ENCODE data around the gene D2HGDH. TPM values are rescaled to one million over a fixed set of nuclear protein-coding genes. Genes with fewer than 3 reads are reported as not detected.
"Not testable (repeated sequence)": the region's sequence is repeated elsewhere in the genome, so short reads cannot be mapped to it uniquely, and the experiment has no call there.

Gene D2HGDH
- total RNA-seq, 1 experiment from 2014 or later: 46.3 TPM

DNA sequence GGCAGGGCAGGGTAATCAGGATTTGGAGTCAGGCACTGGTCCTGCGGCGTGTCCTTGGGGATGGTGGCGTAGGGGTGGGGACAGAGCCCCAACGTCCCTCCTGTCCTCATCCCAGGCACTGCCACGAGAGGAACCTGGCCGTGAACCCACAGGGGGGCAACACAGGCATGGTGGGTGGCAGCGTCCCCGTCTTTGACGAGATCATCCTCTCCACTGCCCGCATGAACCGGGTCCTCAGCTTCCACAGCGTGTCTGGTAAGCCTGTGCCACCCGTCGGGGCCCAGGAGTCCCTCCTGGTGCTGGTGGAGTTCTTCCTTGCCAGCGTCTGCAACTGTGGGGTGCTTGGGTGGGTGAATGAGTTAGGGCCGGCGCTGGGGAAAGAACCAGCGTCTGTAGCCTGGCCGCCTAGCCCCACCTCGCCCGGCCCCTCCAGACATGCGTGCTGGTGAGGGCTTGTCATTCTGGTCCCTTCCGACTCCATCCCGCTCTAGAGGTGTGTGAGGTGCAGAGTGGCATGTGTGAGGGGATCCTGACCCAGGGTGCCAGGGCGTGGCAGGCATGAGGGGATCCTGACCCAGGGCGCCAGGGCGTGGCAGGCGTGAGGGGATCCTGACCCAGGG, 8.0 kb downstream of the D2HGDH start:
- H3K27me3 ChIP-seq (ENCODE audit: insufficient read depth, low read length): no peaks in the 10 kb centered on the region
- H3K36me3 ChIP-seq (ENCODE audit: control insufficient read depth in 1 of 2, insufficient read depth in 2 of 2, low read length in 2 of 2): peaks cover 8 to 11% of the 10 kb centered on the region in 2 experiments; a peak in 3 of 4 replicates
- no peaks in the 10 kb centered on the region for H4K20me1 ChIP-seq (ENCODE audit: insufficient read depth)
- H3K4me1 ChIP-seq (ENCODE audit: control insufficient read depth in 1 of 2, insufficient read depth in 2 of 2, low read length in 2 of 2): peaks cover 0 to 6% of the 10 kb centered on the region in 2 experiments; a peak in 1 of 4 replicates
- H3K4me2 ChIP-seq (ENCODE audit: low read length): no peak overlapping the region
- DNase-seq (ENCODE audit: low read depth, low spot score) (no peak), ATAC-seq (no peak)
- no peaks in the 10 kb centered on the region for H3K9me2 ChIP-seq (ENCODE audit: insufficient read depth)
- H3K9ac ChIP-seq (ENCODE audit: low read length): no peak overlapping the region
- intact Hi-C loops (cut with micrococcal nuclease): no loop called here
- no peaks in the 10 kb centered on the region for H3K79me2 ChIP-seq (ENCODE audit: insufficient read depth, low read length)
- TF ChIP-seq, protein P1, sequence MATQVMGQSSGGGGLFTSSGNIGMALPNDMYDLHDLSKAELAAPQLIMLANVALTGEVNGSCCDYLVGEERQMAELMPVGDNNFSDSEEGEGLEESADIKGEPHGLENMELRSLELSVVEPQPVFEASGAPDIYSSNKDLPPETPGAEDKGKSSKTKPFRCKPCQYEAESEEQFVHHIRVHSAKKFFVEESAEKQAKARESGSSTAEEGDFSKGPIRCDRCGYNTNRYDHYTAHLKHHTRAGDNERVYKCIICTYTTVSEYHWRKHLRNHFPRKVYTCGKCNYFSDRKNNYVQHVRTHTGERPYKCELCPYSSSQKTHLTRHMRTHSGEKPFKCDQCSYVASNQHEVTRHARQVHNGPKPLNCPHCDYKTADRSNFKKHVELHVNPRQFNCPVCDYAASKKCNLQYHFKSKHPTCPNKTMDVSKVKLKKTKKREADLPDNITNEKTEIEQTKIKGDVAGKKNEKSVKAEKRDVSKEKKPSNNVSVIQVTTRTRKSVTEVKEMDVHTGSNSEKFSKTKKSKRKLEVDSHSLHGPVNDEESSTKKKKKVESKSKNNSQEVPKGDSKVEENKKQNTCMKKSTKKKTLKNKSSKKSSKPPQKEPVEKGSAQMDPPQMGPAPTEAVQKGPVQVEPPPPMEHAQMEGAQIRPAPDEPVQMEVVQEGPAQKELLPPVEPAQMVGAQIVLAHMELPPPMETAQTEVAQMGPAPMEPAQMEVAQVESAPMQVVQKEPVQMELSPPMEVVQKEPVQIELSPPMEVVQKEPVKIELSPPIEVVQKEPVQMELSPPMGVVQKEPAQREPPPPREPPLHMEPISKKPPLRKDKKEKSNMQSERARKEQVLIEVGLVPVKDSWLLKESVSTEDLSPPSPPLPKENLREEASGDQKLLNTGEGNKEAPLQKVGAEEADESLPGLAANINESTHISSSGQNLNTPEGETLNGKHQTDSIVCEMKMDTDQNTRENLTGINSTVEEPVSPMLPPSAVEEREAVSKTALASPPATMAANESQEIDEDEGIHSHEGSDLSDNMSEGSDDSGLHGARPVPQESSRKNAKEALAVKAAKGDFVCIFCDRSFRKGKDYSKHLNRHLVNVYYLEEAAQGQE (IDR thresholded peaks at IDR 0.05; ENCODE audit: low read depth): no peak
- no peak for TF ChIP-seq EGR1 (IDR thresholded peaks at IDR 0.05; ENCODE audit: low read depth)
- no peak for TF ChIP-seq FOSL1 (IDR thresholded peaks at IDR 0.05; ENCODE audit: low read depth)
- TF ChIP-seq POLR2AphosphoS5 (IDR thresholded peaks at IDR 0.05; ENCODE audit: low read depth, low read length): no peak
- TF ChIP-seq, protein P2, sequence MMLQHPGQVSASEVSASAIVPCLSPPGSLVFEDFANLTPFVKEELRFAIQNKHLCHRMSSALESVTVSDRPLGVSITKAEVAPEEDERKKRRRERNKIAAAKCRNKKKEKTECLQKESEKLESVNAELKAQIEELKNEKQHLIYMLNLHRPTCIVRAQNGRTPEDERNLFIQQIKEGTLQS (IDR thresholded peaks at IDR 0.05): no peak
- ChIA-PET CTCF (no interaction called here), POLR2A (no interaction called here), RAD21 (ENCODE audit: low non-redundant PET in 1 of 2, low total read pairs in 2 of 2, uncharacterized antibody in 2 of 2, unreplicated experiment in 2 of 2) (no interaction called here)
- no peak overlapping the region for H3K4me3 ChIP-seq (replicated peaks in 1 of 2; ENCODE audit: low read depth in 1 of 2, low read length in 2 of 2)
- no peak overlapping the region for H2AFZ ChIP-seq (ENCODE audit: low read depth, low read length, poor library complexity, severe bottlenecking)
- no TSS peak for BruUV-seq (replicated peaks)
- no peak overlapping the region for H3K27ac ChIP-seq (ENCODE audit: low read depth, low read length)
- H3K9me3 ChIP-seq (ENCODE audit: control insufficient read depth in 1 of 2, insufficient read depth in 1 of 2, low read depth in 1 of 2, low read length in 2 of 2): no peaks in the 10 kb centered on the region

DNA sequence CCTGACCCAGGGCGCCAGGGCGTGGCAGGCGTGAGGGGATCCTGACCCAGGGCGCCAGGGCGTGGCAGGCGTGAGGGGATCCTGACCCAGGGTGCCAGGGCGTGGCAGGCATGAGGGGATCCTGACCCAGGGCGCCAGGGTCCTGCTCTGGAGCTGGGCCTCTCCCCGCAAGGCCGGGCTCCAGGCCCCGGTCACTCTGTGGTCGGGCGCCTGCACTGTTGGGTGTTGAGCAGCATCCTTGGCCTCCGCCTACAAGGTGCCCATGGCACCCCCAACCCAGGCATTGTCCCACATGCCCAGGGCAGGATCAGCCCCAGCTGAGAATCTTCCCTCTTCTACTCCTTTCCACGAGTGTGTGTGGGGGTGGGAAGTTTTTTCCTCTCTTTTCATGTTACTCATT, 8.6 kb downstream of the D2HGDH start:
- RAD21 ChIA-PET (ENCODE audit: low non-redundant PET in 1 of 2, low total read pairs in 2 of 2, uncharacterized antibody in 2 of 2, unreplicated experiment in 2 of 2); H3K27ac ChIP-seq (ENCODE audit: low read depth, low read length); H3K27me3 ChIP-seq (ENCODE audit: insufficient read depth, low read length); POLR2A ChIA-PET; CTCF ChIA-PET; H3K9me3 ChIP-seq (ENCODE audit: control insufficient read depth in 1 of 2, insufficient read depth in 1 of 2, low read depth in 1 of 2, low read length in 2 of 2); H2AFZ ChIP-seq (ENCODE audit: low read depth, low read length, poor library complexity, severe bottlenecking); H3K9ac ChIP-seq (ENCODE audit: low read length); BruUV-seq (replicated peaks); ATAC-seq; H3K9me2 ChIP-seq (ENCODE audit: insufficient read depth); intact Hi-C loops (cut with micrococcal nuclease); H3K4me3 ChIP-seq (replicated peaks in 1 of 2; ENCODE audit: low read depth in 1 of 2, low read length in 2 of 2); DNase-seq (ENCODE audit: low read depth, low spot score); H3K4me2 ChIP-seq (ENCODE audit: low read length); H4K20me1 ChIP-seq (ENCODE audit: insufficient read depth); H3K79me2 ChIP-seq (ENCODE audit: insufficient read depth, low read length); H3K4me1 ChIP-seq (ENCODE audit: control insufficient read depth in 1 of 2, insufficient read depth in 2 of 2, low read length in 2 of 2): not testable (repeated sequence)
- peaks cover 8 to 11% of the 10 kb centered on the region in 2 experiments; a peak in 3 of 4 replicates for H3K36me3 ChIP-seq (ENCODE audit: control insufficient read depth in 1 of 2, insufficient read depth in 2 of 2, low read length in 2 of 2)
